OCI-LY7 (cell line): ENCODE data around the gene DUSP22. TPM values are rescaled to one million over a fixed set of nuclear protein-coding genes. Genes with fewer than 3 reads are reported as not detected.
A peak's percentile ranks its signal among the peaks of the same experiment; 100 is the strongest.

ENCODE experiments used
- BruUV-seq: library from RNA; stranded (reverse); fragments of 400-500 nt; replicated peaks from 2 replicates; lab custom pipeline; 2021; lab: Mats Ljungman, UMichigan
- CTCF ChIA-PET: fragments of 300-600 bp; sonication (Branson Sonifier 250); formaldehyde crosslinking; loops from one replicate; lab custom pipeline; 2022; ENCODE audit warnings: antibody characterized with exemption; ENCODE audit not compliant: unreplicated experiment; lab: Charles Lee
- POLR2A ChIA-PET: fragments of 300-600 bp; sonication (Branson Sonifier 250); formaldehyde crosslinking; loops from one replicate; lab custom pipeline; 2022; ENCODE audit warnings: antibody characterized with exemption; lab: Charles Lee
- DNase-seq: peaks from one replicate; pipeline ENCODE4 v3.0.0-alpha.2; 2015; ENCODE audit warnings: low spot score
- H2AFZ ChIP-seq: fragments of 200-600 bp; sonication (generic), shearing (Covaris generic); 2 replicates; pipeline ENCODE4 v1.6.1; 2014; ENCODE audit warnings: mild to moderate bottlenecking, antibody characterized with exemption, low read length, moderate library complexity
- H3K27ac ChIP-seq: fragments of 200-600 bp; sonication (generic); 2 replicates; pipeline ENCODE4 v1.5.1; 2014; ENCODE audit warnings: mixed run types, low read depth, mild to moderate bottlenecking, moderate library complexity, low read length, inconsistent platforms; ENCODE audit not compliant: poor library complexity, severe bottlenecking
- H3K36me3 ChIP-seq: fragments of 200-600 bp; sonication (generic); 2 replicates; pipeline ENCODE4 v1.6.1; 2014; ENCODE audit warnings: mild to moderate bottlenecking, antibody characterized with exemption, low read length, moderate library complexity, mixed read lengths; ENCODE audit not compliant: insufficient read depth
- H3K4me1 ChIP-seq: fragments of 200-600 bp; sonication (generic); 2 replicates; pipeline ENCODE4 v1.5.1; 2014; ENCODE audit warnings: mild to moderate bottlenecking, low read length; ENCODE audit not compliant: insufficient read depth, poor library complexity, severe bottlenecking
- H3K4me2 ChIP-seq: fragments of 200-600 bp; sonication (generic); 2 replicates; pipeline ENCODE4 v1.6.1; 2014; ENCODE audit warnings: mild to moderate bottlenecking, low read length
- H3K4me3 ChIP-seq: fragments of 200-600 bp; sonication (generic); 2 replicates; pipeline ENCODE4 v1.5.1; 2014; ENCODE audit warnings: mild to moderate bottlenecking, low read depth, low read length; ENCODE audit not compliant: poor library complexity, severe bottlenecking
- H3K79me2 ChIP-seq: fragments of 200-600 bp; sonication (generic); 2 replicates; pipeline ENCODE4 v1.6.1; 2016; ENCODE audit warnings: low read depth, mild to moderate bottlenecking, low read length, moderate library complexity, mixed read lengths; ENCODE audit not compliant: insufficient read depth
- H3K9me2 ChIP-seq: fragments of 200-600 bp; sonication (generic); 2 replicates; pipeline ENCODE4 v1.6.1; 2016; ENCODE audit warnings: mild to moderate bottlenecking, low read length, mixed read lengths; ENCODE audit not compliant: insufficient read depth
- H3K9me3 ChIP-seq: fragments of 200-600 bp; sonication (generic); 2 replicates; pipeline ENCODE4 v1.6.1; 2014; ENCODE audit warnings: mild to moderate bottlenecking, mixed run types, low read length, mixed read lengths
- H4K20me1 ChIP-seq: fragments of 200-600 bp; sonication (generic); 2 replicates; pipeline ENCODE4 v1.6.1; 2014; ENCODE audit warnings: mild to moderate bottlenecking, antibody characterized with exemption, low read length, moderate library complexity, mixed read lengths; ENCODE audit not compliant: insufficient read depth
- EZH2phosphoT487 ChIP-seq: fragments of 200-600 bp; sonication (generic); IDR thresholded peaks from 2 replicates; pipeline ENCODE4 v1.6.1; 2018; ENCODE audit warnings: low read depth, borderline replicate concordance, mild to moderate bottlenecking, mixed run types, antibody characterized with exemption, low read length, moderate library complexity, mixed read lengths
- intact Hi-C: fragments of 100-400 bp; cut with micrococcal nuclease; formaldehyde crosslinking; loops from one replicate; pipeline ENCODE4 v1.10.0; 2022; ENCODE audit not compliant: unreplicated experiment
- total RNA-seq, 2 experiments: library from RNA; depleted of rRNA in 1 of 2; stranded (reverse); fragments of >200 nt in 1 of 2; shearing (Covaris generic) in 1 of 2; gene quantifications; 2 replicates each; pipeline ENCODE4 v1.2.3, GENCODE V29; 2014 to 2022
- TF ChIP-seq, protein P1 (sequence below): fragments of 200-600 bp; sonication (generic); conservative IDR thresholded peaks from 2 replicates; pipeline ENCODE4 v1.5.1; 2014; ENCODE audit warnings: mild to moderate bottlenecking, antibody characterized with exemption, low read length, moderate library complexity, mixed read lengths

Gene DUSP22
- total RNA-seq, 2 experiments from 2014 or later: 149 to 171 TPM

DNA sequence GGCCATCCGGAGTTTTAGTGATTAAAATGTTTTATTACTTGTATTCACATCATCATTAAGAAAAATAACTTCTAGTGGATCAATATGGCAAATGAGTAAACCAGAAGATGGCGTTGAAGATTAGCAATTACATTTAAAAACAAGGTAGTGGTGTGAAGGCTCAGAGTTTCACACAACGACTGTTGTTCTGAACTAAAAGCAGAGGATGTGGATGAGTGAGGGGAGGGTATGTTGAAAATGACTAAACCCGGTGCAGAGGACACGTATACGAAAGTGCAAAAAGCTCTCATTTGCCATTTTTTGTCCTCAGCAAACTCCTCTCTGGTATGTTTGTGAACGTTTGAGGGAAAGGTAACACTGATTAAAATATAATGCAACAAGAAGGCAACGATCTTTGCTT is 97.3 kb downstream of the DUSP22 start:
- ChIA-PET POLR2A (interaction anchor here (0.8 to 4.6 kb wide), 9 partner anchors 10 to 173 kb away, joined by 3 to 47 read pairs (median 26); no protein-coding TSS in a partner anchor), CTCF (interaction anchor here (0.6 to 2.5 kb wide), 2 partner anchors 28 to 59 kb away, joined by 4 to 9 read pairs; no protein-coding TSS in a partner anchor)
- peak; percentile 55 for DNase-seq
- Histone ChIP-seq H3K9me3 (no peaks in the 10 kb centered on the region), H3K9me2 (no peaks in the 10 kb centered on the region), H3K79me2 (peaks cover 31% of the 10 kb centered on the region), H3K27ac (peak overlapping the region; percentile 11), H2AFZ (peak overlapping the region; percentile 39; the same call in 1 of the 2 replicates), H3K36me3 (peaks cover 25% of the 10 kb centered on the region), H3K4me1 (peaks cover 33% of the 10 kb centered on the region), H4K20me1 (peaks cover 12% of the 10 kb centered on the region; the same call in 1 of the 2 replicates), H3K4me3 (peak overlapping the region; percentile 9), H3K4me2 (peak overlapping the region; percentile 83)
- no TSS peak for BruUV-seq
- TF ChIP-seq, protein P1, sequence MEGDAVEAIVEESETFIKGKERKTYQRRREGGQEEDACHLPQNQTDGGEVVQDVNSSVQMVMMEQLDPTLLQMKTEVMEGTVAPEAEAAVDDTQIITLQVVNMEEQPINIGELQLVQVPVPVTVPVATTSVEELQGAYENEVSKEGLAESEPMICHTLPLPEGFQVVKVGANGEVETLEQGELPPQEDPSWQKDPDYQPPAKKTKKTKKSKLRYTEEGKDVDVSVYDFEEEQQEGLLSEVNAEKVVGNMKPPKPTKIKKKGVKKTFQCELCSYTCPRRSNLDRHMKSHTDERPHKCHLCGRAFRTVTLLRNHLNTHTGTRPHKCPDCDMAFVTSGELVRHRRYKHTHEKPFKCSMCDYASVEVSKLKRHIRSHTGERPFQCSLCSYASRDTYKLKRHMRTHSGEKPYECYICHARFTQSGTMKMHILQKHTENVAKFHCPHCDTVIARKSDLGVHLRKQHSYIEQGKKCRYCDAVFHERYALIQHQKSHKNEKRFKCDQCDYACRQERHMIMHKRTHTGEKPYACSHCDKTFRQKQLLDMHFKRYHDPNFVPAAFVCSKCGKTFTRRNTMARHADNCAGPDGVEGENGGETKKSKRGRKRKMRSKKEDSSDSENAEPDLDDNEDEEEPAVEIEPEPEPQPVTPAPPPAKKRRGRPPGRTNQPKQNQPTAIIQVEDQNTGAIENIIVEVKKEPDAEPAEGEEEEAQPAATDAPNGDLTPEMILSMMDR: peak; percentile 54
- TF ChIP-seq EZH2phosphoT487: no peak
- intact Hi-C loops: loop anchor here (2.0 to 10.0 kb wide), 4 partner anchors 25 to 325 kb away; no protein-coding TSS in a partner anchor

DNA sequence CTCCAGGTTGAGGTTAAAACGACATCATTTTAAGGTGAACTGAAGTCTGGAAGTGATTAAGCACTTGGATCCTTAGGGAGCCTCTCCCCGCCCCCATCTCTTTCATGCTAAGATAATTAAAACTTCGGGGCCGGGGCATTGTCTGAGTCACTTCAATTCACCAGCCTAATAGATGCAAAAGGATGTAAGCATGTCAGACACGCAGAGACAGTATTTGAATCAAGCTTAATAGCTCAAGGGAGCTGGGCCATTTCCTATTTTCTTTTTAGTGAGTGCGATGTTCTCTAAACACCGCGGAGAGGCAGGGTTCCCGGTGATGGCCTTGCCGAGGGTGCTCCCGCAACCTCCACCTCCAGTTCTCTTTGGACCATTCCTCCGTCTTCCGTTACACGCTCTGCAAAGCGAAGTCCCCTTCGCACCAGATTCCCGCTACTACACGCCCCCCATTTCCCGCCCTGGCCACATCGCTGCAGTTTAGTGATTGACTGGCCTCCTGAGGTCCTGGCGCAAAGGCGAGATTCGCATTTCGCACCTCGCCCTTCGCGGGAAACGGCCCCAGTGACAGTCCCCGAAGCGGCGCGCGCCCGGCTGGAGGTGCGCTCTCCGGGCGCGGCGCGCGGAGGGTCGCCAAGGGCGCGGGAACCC is 98.7 kb downstream of the DUSP22 start:
- H3K36me3 ChIP-seq: peaks cover 39% of the 10 kb centered on the region
- no peaks in the 10 kb centered on the region for H3K9me2 ChIP-seq
- ChIA-PET POLR2A (interaction anchor here (0.6 to 9.4 kb wide), 21 partner anchors 9 to 175 kb away, joined by 3 to 95 read pairs (median 7); no protein-coding TSS in a partner anchor), CTCF (interaction anchor here (0.8 to 2.5 kb wide), 2 partner anchors 14 to 30 kb away, joined by 5 to 9 read pairs; no protein-coding TSS in a partner anchor)
- peak overlapping the region; percentile 48 for H3K27ac ChIP-seq
- peaks cover 17% of the 10 kb centered on the region; the same call in 1 of the 2 replicates for H4K20me1 ChIP-seq
- no TSS peak for BruUV-seq
- H3K4me3 ChIP-seq: peak overlapping the region; percentile 98
- no peaks in the 10 kb centered on the region for H3K9me3 ChIP-seq
- peak overlapping the region; percentile 41; the same call in 1 of the 2 replicates for H2AFZ ChIP-seq
- peaks cover 40% of the 10 kb centered on the region for H3K79me2 ChIP-seq
- peak overlapping the region; percentile 83 for H3K4me2 ChIP-seq
- peak; percentile 82 for DNase-seq
- TF ChIP-seq, protein P1: peak; percentile 55
- TF ChIP-seq EZH2phosphoT487: no peak
- peaks cover 47% of the 10 kb centered on the region for H3K4me1 ChIP-seq
- intact Hi-C loops: loop anchor here (1.0 to 10.0 kb wide), 6 partner anchors 26 to 324 kb away; partner anchors contain the start of gene DUSP22
